GM18526 (cell line): Measurements from ENCODE around the gene SLC25A34.

Experiments
- POLR2A ChIP-seq: IDR thresholded peaks from 3 replicates; pipeline ENCODE4 v1.6.1; 2011; ENCODE audit not compliant: insufficient read length; ENCODE audit errors: extremely low read depth

The SLC25A34 gene

DNA sequence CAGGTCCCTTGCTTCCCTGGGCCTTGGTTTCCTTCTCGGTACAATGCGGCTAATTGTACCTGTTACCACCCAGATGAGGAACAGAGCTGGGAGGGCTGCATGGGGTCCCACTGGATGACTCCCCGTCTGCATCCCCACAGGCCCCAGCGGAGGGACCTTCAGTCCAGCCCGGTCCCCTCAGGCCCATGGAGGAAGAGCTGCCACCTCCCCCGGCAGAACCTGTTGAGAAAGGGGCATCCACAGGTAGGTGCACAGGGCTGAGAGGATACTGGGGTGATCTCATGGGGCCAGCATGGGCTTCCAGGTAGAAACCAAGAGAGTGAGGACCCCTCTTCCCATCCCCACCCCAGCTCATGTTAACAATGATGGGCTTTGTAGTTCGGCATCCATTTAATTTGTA lies 32.3 kb downstream of the SLC25A34 start:
- TF ChIP-seq POLR2A, result no peak

DNA sequence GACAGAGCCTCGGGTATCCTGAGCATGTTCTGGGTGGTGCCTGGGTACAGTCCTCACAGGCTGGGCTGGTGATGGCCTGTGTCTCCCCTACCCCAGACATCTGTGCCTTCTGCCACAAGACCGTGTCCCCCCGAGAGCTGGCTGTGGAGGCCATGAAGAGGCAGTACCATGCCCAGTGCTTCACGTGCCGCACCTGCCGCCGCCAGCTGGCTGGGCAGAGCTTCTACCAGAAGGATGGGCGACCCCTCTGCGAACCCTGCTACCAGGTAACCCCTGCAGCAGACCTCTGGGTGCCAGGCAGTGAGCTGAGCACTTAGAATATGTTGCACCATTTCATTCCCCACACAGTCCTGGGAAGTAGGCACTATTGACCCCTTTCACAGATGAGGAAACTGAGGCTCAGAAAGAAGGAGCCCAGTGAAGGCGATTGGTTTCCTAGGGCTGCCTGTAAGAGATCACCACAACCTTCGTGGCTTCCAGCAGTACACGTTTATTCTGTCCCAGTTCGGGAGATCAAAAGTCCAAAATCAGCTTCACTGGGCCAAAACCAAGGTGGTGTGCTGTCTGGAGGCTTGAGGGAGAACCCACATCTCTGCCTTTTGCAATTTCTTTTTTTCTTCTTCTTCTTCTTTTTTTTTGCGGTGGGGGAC lies 34.4 kb downstream of the SLC25A34 start:
- TF ChIP-seq POLR2A, result no peak

DNA sequence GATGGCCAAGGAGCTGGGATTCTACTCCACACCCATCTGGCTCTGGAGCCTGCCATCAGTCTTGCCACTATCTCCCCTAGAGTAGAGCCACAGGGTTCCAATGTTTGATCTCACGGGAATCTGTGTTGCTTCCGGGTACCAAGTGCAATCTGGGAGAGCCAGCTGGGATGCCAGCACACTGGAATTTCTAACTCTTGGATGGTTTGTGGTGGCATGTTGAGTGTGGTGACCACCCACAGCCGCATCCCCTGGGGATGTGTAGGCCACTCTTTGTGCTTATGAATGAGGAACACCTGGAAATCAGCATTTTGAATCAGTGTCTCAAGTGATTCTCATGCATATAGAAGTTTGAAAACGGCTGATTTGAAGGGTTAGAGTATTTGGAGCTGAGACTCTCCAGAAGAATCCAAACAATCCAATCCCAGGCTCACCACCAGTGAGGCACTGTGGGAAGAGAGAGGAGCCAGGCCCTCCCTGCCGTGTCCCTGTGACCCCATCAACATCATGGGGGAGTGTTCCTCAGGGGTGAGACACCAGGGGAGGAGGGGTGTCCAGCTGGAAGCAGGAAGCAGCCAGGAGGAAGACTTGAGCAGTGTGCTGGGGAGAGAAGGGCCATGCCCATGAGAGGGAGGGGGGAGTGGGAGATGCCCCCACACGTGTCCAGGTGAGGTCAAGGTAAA lies 35.9 kb downstream of the SLC25A34 start:
- no peak for TF ChIP-seq POLR2A

DNA sequence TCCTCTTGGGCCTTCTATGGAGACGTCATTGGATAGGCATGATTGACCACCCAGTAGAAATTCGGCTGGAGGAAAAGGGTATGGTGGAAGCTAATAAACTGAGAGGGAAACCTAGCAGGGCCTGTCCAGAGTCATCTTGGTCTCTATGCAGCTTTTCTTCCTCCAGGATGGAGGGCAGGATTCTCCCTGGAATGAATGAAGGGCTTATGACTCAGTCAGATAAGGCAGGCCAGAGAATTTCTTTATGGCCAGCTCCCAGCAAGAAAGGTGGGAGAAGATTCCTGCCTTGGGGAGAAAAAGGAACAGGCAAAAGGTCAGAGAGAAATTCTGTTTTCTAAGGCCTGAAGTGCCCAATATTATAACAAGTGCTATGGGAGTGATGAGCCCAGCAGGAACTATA lies 39.6 kb downstream of the SLC25A34 start:
- no peak for TF ChIP-seq POLR2A

DNA sequence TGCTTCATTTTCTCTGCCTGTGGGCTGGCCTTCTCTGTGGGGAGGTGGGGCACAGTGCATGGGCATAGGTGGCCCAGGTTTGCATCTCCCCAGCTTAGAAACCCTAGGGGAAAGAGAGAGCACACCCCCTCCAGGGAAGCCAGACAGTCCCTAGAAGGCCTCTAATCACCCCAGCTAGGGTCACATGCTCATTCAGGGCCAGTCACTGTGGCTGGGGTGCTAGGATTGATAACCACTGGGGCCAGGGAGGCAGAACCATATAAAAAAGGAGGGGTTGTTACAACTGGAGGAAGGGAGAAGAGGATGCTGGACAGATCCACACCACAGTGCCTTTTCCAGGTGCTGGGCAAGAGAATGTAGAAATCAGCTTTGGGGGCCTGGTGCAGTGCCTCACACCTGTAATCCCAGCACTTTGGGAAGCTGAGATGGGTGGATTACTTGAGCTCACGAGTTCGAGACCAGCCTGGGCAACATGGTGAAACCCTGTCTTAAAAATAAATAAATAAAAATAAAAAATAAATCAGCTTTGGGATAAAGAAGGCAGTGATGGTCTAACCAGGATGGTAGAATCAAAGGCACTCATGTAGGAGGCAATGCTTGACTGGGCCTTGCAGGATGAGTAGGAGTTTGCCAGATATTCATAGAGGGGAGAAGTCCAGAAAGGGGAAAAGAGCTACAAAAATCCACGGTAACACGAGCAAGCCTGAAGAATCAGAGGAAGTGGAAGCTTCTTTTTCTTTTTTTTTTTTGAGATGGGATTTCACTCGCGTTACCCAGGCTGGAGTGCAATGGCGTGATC lies 42.0 kb downstream of the SLC25A34 start:
- TF ChIP-seq POLR2A, result no peak

DNA sequence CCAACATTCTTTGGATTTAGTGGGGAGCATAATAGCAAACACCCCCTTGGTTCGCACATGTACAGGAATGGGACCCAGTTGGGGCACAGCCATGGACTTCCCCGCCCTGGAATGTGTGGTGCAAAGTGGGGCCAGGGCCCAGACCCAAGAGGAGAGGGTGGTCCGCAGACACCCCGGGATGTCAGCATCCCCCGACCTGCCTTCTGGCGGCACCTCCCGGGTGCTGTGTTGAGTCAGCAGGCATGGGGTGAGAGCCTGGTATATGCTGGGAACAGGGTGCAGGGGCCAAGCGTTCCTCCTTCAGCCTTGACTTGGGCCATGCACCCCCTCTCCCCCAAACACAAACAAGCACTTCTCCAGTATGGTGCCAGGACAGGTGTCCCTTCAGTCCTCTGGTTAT lies 49.6 kb downstream of the SLC25A34 start:
- no peak for TF ChIP-seq POLR2A

DNA sequence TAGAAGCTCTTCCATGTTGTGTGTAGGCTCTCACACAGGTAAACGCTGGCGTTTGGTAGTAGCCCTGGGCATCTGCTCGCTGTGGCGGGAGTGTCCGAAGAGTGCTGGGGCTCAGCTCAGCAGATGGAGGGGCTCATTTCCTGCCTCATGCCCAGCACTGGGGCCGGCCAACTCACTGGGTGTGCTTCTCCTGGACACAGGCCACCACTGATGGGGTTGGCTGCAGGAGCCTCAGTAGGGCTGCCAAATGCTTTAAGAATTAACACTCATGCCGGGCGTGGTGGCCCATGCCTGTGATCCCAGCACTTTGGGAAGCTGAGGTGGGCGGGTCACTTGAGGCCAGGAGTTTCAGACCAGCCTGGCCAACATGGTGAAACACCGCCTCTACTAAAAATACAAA lies 50.5 kb downstream of the SLC25A34 start:
- no peak for TF ChIP-seq POLR2A

DNA sequence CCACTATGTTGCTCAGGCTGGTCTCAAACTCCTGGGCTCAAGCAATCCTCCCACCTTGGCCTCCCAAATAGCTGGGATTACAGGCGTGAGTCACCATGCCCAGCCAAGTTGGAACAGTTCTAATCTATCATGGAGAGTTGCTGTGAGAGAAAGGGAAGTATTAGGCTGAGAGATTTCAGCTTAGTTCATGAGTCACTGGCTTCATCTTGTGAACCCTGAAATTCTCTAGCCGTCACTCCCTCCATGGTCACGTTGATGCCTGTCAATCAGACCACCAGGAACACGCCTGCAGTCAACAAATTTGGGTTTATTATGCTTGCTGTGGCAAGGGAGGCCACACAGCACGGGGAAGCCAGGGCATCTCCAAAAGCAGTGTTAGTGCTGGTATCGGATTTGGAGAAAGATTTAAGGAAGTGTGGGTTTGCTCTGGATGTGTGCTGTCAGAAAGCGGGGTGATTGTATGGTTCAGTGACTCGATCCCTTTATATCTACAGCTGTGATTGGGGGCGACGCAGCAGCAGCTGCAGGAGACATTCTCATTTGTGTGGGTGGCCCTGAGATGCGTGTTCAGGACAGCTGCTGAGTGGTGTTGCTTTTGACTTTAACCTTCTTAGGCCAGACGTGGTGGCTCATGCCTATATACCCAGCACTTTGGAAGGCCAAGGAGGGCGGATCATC lies 52.7 kb downstream of the SLC25A34 start:
- no peak for TF ChIP-seq POLR2A
